NB4 (cell line): ENCODE results near the gene DPP4.

Experiments
- CTCF ChIP-seq: IDR thresholded peaks from one replicate; pipeline ENCODE4 v1.5.1; 2012; ENCODE audit warnings: low read depth, low read length
- MAX ChIP-seq: IDR thresholded peaks from 2 replicates; pipeline ENCODE4 v1.6.1; 2011; ENCODE audit warnings: low read depth, low read length

- TF ChIP-seq CTCF = no peak
- no peak for TF ChIP-seq MAX
These were observed 4.6 kb downstream of the DPP4 start for GRCh38 chr2:162069267-162069903.
